A549 treated with dexamethasone at 1 μM for 4 hours (cell line): Measurements from ENCODE around the gene XKRX. TPM values are rescaled to one million over a fixed set of nuclear protein-coding genes. Genes with fewer than 3 reads are reported as not detected.

Experiments used
- total RNA-seq: library from RNA; stranded (reverse); fragments of 200-300 nt; extraction: Qiagen RNA extraction; gene quantifications from 5 replicates; pipeline ENCODE4 v1.2.3, GENCODE V29; 2022

Gene XKRX
- total RNA-seq, result 0.83 to 1.2 TPM (median 0.89 TPM) in 5 replicates

GRCh38 chrX:100928660-100929613, at the start of gene XKRX:
Gene XKRX, minus strand, starts transcription at chrX:100928917. Its CDS starts 613 bp downstream, at chrX:100928304.

GRCh38 chrX:100969408-100969807, 40.7 kb upstream of the XKRX start, which contains the start of gene ARL13A:
Gene ARL13A, plus strand, starts transcription at chrX:100969708. Its CDS starts 3,982 bp downstream, at chrX:100973690.

GRCh38 chrX:100874325-100874724, 54.4 kb downstream of the XKRX start, which contains the start of gene NOX1:
Gene NOX1, minus strand, starts transcription at chrX:100874359. Its CDS starts 220 bp downstream, at chrX:100874139.

Other genes with a start within 250 kb of the XKRX start
- gene SYTL4, start 196.8 kb downstream of the XKRX start, total RNA-seq, result 2.3 to 4.1 TPM (median 3.2 TPM) in 5 replicates
- gene CSTF2, start 108.5 kb downstream of the XKRX start, total RNA-seq, result 31.2 to 33.1 TPM (median 32.0 TPM) in 5 replicates
- 0.03 to 0.08 TPM (median 0.08 TPM) in 5 replicates for gene NOX1, start 54.6 kb downstream of the XKRX start, total RNA-seq
- 0.08 to 0.30 TPM (median 0.18 TPM) in 5 replicates for gene ARL13A, start 40.8 kb upstream of the XKRX start, total RNA-seq
- gene TRMT2B, start 123.2 kb upstream of the XKRX start, total RNA-seq, result 14.0 to 17.6 TPM (median 16.8 TPM) in 5 replicates
- 0.06 TPM in 1 of 5 replicates, not detected in the others for gene TMEM35A, start 150.0 kb upstream of the XKRX start, total RNA-seq
- 10.2 to 15.8 TPM (median 14.4 TPM) in 5 replicates for gene CENPI, start 169.3 kb upstream of the XKRX start, total RNA-seq